AG10803 (cell line): ENCODE data around the gene FAM3D.
A peak's percentile ranks its signal among the peaks of the same experiment; 100 is the strongest.

Experiments
- DNase-seq: peaks from one replicate; pipeline ENCODE4 v3.0.0; 2010; ENCODE audit warnings: low read depth
- H3K4me3 ChIP-seq: 2 replicates; pipeline ENCODE4 v1.5.1; 2011; ENCODE audit warnings: mild to moderate bottlenecking, low read length, control low read depth
- TF ChIP-seq, protein P1 (sequence below): conservative IDR thresholded peaks from 2 replicates; pipeline ENCODE4 v1.5.1; 2011; ENCODE audit warnings: mild to moderate bottlenecking, low read length, control low read depth, inconsistent platforms

FAM3D gene

GRCh38 chr3:58625196-58625824 lies 41.3 kb downstream of the FAM3D start:
- DNase-seq, result no peak
- H3K4me3 ChIP-seq, result no peak overlapping the region

GRCh38 chr3:58624550-58624949 lies 42.0 kb downstream of the FAM3D start:
- no peak overlapping the region for H3K4me3 ChIP-seq
- TF ChIP-seq, protein P1, sequence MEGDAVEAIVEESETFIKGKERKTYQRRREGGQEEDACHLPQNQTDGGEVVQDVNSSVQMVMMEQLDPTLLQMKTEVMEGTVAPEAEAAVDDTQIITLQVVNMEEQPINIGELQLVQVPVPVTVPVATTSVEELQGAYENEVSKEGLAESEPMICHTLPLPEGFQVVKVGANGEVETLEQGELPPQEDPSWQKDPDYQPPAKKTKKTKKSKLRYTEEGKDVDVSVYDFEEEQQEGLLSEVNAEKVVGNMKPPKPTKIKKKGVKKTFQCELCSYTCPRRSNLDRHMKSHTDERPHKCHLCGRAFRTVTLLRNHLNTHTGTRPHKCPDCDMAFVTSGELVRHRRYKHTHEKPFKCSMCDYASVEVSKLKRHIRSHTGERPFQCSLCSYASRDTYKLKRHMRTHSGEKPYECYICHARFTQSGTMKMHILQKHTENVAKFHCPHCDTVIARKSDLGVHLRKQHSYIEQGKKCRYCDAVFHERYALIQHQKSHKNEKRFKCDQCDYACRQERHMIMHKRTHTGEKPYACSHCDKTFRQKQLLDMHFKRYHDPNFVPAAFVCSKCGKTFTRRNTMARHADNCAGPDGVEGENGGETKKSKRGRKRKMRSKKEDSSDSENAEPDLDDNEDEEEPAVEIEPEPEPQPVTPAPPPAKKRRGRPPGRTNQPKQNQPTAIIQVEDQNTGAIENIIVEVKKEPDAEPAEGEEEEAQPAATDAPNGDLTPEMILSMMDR, result no peak
- DNase-seq, result no peak

More at GRCh38 chr3:58625196-58625824, 41.3 kb downstream of the FAM3D start:
- TF ChIP-seq, protein P1, result no peak

- TF ChIP-seq, protein P1, result no peak
- peak; percentile 41 for DNase-seq
- H3K4me3 ChIP-seq, result no peak overlapping the region
Observed at GRCh38 chr3:58623961-58624360, 42.6 kb downstream of the FAM3D start.

DNA sequence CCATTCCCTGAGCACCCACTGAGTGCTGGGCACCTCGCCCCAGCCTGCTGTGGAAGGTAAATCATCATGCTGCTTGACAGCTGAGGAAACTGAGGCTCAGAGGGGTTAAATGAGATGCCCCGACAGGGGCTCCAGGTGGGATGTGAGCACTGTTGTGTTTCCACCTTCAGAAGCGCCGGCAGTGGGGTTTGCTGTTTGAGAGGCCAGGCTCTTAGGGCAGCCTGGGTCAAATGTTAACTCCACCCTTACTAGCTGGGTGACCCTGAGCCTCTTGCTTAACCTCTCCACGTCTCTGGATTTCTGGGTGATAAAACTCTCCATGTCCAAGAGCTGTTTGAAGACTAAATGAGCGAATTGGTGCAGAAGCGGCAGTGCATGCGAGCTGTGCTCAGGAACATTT lies 43.1 kb downstream of the FAM3D start:
- TF ChIP-seq, protein P1, result no peak
- H3K4me3 ChIP-seq, result no peak overlapping the region
- no peak for DNase-seq

DNA sequence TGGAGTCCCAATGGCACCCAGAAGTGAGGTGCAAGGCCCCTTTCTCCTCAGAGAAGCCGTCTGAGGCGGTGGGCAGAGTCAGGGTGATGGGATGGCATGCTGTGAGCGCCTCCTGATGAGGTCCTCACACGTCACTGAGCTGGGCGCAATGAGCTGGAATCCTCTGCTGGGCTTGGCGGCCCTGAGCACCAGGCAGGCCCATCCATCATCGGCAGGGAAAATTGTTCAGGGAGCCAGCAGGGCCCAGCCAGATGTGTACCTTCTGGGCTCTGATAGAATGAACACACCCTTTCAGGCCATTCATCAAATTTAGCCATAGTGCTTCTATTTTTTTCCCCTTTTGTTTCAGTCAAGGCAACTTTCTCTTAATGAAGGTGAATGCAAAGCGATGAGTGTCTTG lies 43.7 kb downstream of the FAM3D start:
- no peak overlapping the region for H3K4me3 ChIP-seq
- no peak for DNase-seq
- TF ChIP-seq, protein P1, result no peak

DNA sequence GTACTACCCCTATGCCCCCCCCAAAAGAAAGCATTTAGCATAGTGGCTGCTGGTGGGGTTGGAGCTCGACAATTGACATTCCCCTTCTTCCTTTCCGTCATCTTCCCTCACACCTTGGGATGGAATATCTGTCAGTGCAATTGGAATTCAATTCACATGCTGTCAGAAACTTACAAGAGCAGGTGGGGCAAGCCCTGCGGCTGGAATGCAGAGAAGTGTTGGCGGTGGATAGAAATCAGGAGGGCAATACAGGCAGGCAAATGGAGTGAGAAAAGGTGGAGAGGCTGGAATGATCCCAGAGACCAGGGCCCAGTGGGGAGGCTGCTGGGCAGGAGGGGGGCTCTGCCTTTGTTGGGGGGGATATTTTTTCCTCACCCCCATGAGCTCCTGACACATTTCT lies 44.1 kb downstream of the FAM3D start:
- no peak for DNase-seq
- TF ChIP-seq, protein P1, result no peak
- H3K4me3 ChIP-seq, result no peak overlapping the region

DNA sequence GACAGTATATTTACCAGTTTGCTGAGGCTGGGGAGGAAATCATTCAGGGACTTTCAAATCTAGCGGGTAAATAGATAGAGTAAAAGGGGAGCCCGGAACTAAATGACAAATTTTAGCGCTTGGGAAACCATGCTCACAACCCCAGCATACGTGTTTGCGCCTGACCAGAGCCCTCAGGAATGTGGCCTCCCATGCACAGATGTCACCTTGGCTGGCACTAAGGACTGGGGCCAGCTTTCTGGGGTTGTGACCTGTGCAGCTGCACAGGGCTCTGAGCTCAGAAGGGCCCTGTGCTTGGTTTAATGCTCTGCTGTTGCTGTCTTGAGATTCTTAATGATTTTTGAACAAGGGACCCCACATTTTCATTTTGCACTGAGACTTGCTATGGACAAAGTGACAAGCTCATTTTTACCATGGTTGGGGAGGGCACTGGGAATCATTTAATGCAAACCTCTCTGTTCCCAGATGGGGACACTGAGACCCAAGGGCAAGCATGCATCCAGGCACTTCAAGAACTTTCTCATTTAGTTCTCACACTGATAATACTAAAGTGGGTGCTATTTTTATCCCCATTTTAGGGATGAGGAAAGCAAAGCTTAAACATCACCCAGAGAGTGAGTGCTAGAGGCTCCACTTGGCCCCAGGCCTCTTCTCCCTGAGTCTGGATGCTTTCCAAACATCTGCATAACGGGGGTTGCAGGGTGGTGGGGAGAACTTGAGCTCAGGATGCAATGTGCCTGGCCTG lies 45.3 kb downstream of the FAM3D start:
- TF ChIP-seq, protein P1, result no peak
- DNase-seq, result no peak
- no peak overlapping the region for H3K4me3 ChIP-seq
